Activated CD4-positive, alpha-beta T cell treated with anti-CD3 and anti-CD28 coated beads, Interleukin-2, amount 50 U/mL, for 16 hours (primary cell): ENCODE measurements around the gene CCDC187.

Experiments used
- DNase-seq: peaks from one replicate; pipeline ENCODE4 v3.0.0-alpha.2; 2020

CCDC187 gene

GRCh38 chr9:136311051-136312008, 7.4 kb upstream of the CCDC187 start:
- no peak for DNase-seq

GRCh38 chr9:136310273-136311030, 6.6 kb upstream of the CCDC187 start:
- DNase-seq, result no peak

GRCh38 chr9:136309806-136310220, 5.9 kb upstream of the CCDC187 start:
- DNase-seq, result no peak

GRCh38 chr9:136309101-136309801, 5.4 kb upstream of the CCDC187 start:
- DNase-seq, result no peak

- DNase-seq, result no peak
Measured at GRCh38 chr9:136308702-136309053, 4.8 kb upstream of the CCDC187 start.

- no peak for DNase-seq
Measured at GRCh38 chr9:136308006-136308701, 4.3 kb upstream of the CCDC187 start.

- no peak for DNase-seq
Measured at GRCh38 chr9:136307215-136307750, 3.4 kb upstream of the CCDC187 start.

GRCh38 chr9:136306211-136307208, 2.6 kb upstream of the CCDC187 start:
- no peak for DNase-seq

GRCh38 chr9:136305804-136306203, 1.9 kb upstream of the CCDC187 start:
- no peak for DNase-seq

GRCh38 chr9:136304981-136305380, 1.1 kb upstream of the CCDC187 start:
- no peak for DNase-seq

GRCh38 chr9:136304456-136304855, 562 bp upstream of the CCDC187 start:
- DNase-seq, result no peak

- no peak for DNase-seq
Measured at GRCh38 chr9:136303066-136303824, 649 bp downstream of the CCDC187 start.

- DNase-seq, result no peak
Measured at GRCh38 chr9:136302527-136302926, 1.4 kb downstream of the CCDC187 start.

GRCh38 chr9:136300866-136301265, 3.0 kb downstream of the CCDC187 start:
- DNase-seq, result no peak

- no peak for DNase-seq
Measured at GRCh38 chr9:136300016-136300545, 3.8 kb downstream of the CCDC187 start.

- DNase-seq, result no peak
Measured at GRCh38 chr9:136299541-136299940, 4.4 kb downstream of the CCDC187 start.

GRCh38 chr9:136299116-136299515, 4.8 kb downstream of the CCDC187 start:
- DNase-seq, result no peak

GRCh38 chr9:136297766-136298735, 5.8 kb downstream of the CCDC187 start:
- no peak for DNase-seq
